Astrocyte of the cerebellum (primary cell): Measurements from ENCODE around the gene C17orf75.

Source experiments
- DNase-seq: peaks from one replicate; pipeline ENCODE4 v3.0.0-alpha.2; 2011; ENCODE audit warnings: low read depth
- H3K4me3 ChIP-seq: 2 replicates; pipeline ENCODE4 v1.5.1; 2011; ENCODE audit warnings: mild to moderate bottlenecking, low read depth, low read length, moderate library complexity
- CTCF ChIP-seq: IDR thresholded peaks from 2 replicates; pipeline ENCODE4 v1.5.1; 2012; ENCODE audit warnings: low read length, low read depth, moderate library complexity, mild to moderate bottlenecking; ENCODE audit errors: missing control alignments
- in situ Hi-C: cut with HindIII; loops from 2 replicates; pipeline ENCODE4 v1.10.0; 2017; ENCODE audit warnings: low sequenced_read_pairs

The C17orf75 gene

GRCh38 chr17:32307658-32308057 is 34.3 kb downstream of the C17orf75 start:
- DNase-seq: no peak
- no peak overlapping the region for H3K4me3 ChIP-seq
- no peak for TF ChIP-seq CTCF
- in situ Hi-C loops: no loop called here

GRCh38 chr17:32305049-32305448 is 36.9 kb downstream of the C17orf75 start:
- in situ Hi-C loops: no loop called here
- TF ChIP-seq CTCF: no peak
- no peak for DNase-seq
- no peak overlapping the region for H3K4me3 ChIP-seq

GRCh38 chr17:32303781-32304288 is 38.1 kb downstream of the C17orf75 start:
- no peak for TF ChIP-seq CTCF

GRCh38 chr17:32302860-32303649 is 38.9 kb downstream of the C17orf75 start:
- in situ Hi-C loops: no loop called here
- no peak for TF ChIP-seq CTCF
- no peak for DNase-seq
- H3K4me3 ChIP-seq: no peak overlapping the region

More at GRCh38 chr17:32303781-32304288, 38.1 kb downstream of the C17orf75 start:
- in situ Hi-C loops: no loop called here
- DNase-seq: no peak
- H3K4me3 ChIP-seq: no peak overlapping the region

GRCh38 chr17:32302037-32302436 is 39.9 kb downstream of the C17orf75 start:
- TF ChIP-seq CTCF: no peak
- H3K4me3 ChIP-seq: no peak overlapping the region
- no peak for DNase-seq
- in situ Hi-C loops: no loop called here

GRCh38 chr17:32299580-32300164 is 42.3 kb downstream of the C17orf75 start:
- in situ Hi-C loops: no loop called here
- no peak for DNase-seq
- H3K4me3 ChIP-seq: no peak overlapping the region
- TF ChIP-seq CTCF: no peak
